Measurements from ENCODE around the gene SERHL2. TPM values are rescaled to one million over a fixed set of nuclear protein-coding genes. Genes with fewer than 3 reads are reported as not detected.

Gene SERHL2
- total RNA-seq, 1 experiment from 2014 or later, result 0.61 TPM

DNA sequence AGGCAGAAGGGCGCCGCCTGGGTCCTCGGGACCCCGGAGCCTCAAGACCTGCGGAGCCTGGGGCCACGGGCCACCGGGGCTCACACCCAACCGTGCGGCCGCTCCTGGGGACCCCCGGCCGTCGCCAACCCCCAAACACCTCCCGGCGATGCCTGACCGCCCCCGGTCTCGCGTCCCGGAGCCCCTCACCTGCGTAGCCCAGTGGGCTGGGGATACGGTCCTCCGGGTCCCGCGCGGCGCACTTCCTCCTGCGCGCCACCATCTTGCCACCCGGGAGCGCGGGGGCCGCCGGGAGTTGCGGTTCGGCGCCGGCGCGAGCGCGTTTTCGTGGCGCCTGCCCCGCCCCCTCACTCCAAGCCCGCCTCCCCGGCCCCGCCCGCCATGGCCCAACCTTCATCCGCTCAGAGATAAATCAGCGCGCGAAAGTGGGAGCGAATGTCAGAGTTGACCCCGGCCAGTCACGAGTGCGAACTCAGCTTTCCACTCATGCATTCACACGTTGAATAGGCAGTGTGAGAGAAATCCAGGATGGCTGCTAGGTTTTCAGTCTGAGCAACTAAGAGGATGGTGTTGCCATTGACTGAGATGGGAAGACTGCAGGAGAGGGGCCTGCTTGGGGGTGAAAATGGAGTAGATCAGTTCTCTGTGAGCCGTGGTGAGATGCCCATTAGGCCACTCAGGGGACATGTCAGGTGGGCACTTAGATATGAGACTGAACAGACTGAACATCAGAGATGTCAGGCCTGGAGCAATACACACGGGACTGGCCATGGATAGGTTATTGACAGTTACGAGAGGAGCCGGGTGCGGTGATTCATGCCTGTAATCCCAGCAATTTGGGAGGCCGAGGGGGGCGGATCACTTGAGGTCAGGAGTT lies 34.0 kb upstream of the SERHL2 start, which contains the start of gene RRP7A:
RRP7A (minus strand) TSS at position 272 of the 877 bp plus-strand sequence; CDS start at position 262, 10 bp downstream.
- Mint-ChIP-seq H3K27me3 (ENCODE audit: insufficient read depth, unreplicated experiment) (no peaks in the 10 kb centered on the region), H3K27ac (ENCODE audit: unreplicated experiment) (peak within 1 kb of the TSS; percentile 99), H3K4me1 (ENCODE audit: low read depth, unreplicated experiment) (peaks cover 17% of the 10 kb centered on the region), H3K36me3 (ENCODE audit: insufficient read depth, unreplicated experiment) (peaks cover 26% of the 10 kb centered on the region), H3K4me3 (ENCODE audit: unreplicated experiment) (peak within 1 kb of the TSS; percentile 100), H3K9me3 (ENCODE audit: unreplicated experiment) (no peaks in the 10 kb centered on the region)
- CTCF ChIA-PET, result no interaction called here
- Histone ChIP-seq H3K4me3 (ENCODE audit: low read depth, low read length) (peak within 1 kb of the TSS; percentile 62), H3K9me3 (no peaks in the 10 kb centered on the region), H3K4me1 (peaks cover 15% of the 10 kb centered on the region), H3K36me3 (ENCODE audit: control insufficient read depth, insufficient read depth, low read length) (no peaks in the 10 kb centered on the region; the same call in 1 of the 2 replicates), H3K27me3 (replicated peaks; ENCODE audit: control insufficient read depth, insufficient read depth, low read length) (no peaks in the 10 kb centered on the region)
- BruUV-seq (replicated peaks), result TSS peak; percentile 59
- intact Hi-C loops (cut with micrococcal nuclease; ENCODE audit: unreplicated experiment), result no loop called here
- peak; percentile 79 to 85 for DNase-seq
- POLR2A ChIA-PET, result no interaction called here
- TF ChIP-seq CTCF (IDR thresholded peaks at IDR 0.05; ENCODE audit: insufficient read depth in 1 of 2, low read depth in 1 of 2, low read length in 1 of 2, severe bottlenecking in 1 of 2, unreplicated experiment in 1 of 2), result no peak

- no peaks in the 10 kb centered on the region for H3K9me3 Mint-ChIP-seq (ENCODE audit: unreplicated experiment)
- Histone ChIP-seq H3K9me3 (no peaks in the 10 kb centered on the region), H3K27me3 (replicated peaks; ENCODE audit: control insufficient read depth, insufficient read depth, low read length) (no peaks in the 10 kb centered on the region), H3K36me3 (ENCODE audit: control insufficient read depth, insufficient read depth, low read length) (no peaks in the 10 kb centered on the region), H3K4me3 (ENCODE audit: low read depth, low read length) (no peak overlapping the region), H3K4me1 (peaks cover 15% of the 10 kb centered on the region)
- no TSS peak for BruUV-seq (replicated peaks)
- DNase-seq, result no peak
- peak overlapping the region; percentile 99 for H3K27ac Mint-ChIP-seq (ENCODE audit: unreplicated experiment)
- peaks cover 21% of the 10 kb centered on the region for H3K36me3 Mint-ChIP-seq (ENCODE audit: insufficient read depth, unreplicated experiment)
- POLR2A ChIA-PET, result no interaction called here
- peaks cover 17% of the 10 kb centered on the region for H3K4me1 Mint-ChIP-seq (ENCODE audit: low read depth, unreplicated experiment)
- intact Hi-C loops (cut with micrococcal nuclease; ENCODE audit: unreplicated experiment), result no loop called here
- peak overlapping the region; percentile 100 for H3K4me3 Mint-ChIP-seq (ENCODE audit: unreplicated experiment)
- TF ChIP-seq CTCF (IDR thresholded peaks at IDR 0.05; ENCODE audit: insufficient read depth in 1 of 2, low read depth in 1 of 2, low read length in 1 of 2, severe bottlenecking in 1 of 2, unreplicated experiment in 1 of 2), result no peak
- CTCF ChIA-PET, result no interaction called here
- H3K27me3 Mint-ChIP-seq (ENCODE audit: insufficient read depth, unreplicated experiment), result no peaks in the 10 kb centered on the region
These were observed 32.6 kb upstream of the SERHL2 start for GRCh38 chr22:42521228-42521546.

DNA sequence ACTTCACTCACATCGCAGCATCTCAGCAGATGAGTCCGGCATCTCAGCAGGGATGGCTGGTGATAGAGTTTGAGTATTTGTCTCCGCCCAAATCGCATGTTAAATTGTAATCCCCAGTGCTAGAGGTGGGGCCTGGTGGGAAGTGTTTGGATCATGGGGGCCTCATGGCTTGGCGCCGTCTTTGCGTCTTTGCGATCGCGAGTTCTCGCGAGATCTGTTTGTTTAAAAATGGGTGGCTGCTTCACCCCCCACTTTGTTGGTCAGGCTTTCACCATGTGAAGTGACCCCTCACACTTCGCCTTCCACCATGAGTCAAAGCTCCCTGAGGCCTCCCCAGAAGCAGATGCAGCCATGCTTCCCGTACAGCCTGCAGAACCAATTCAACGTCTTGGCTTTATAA lies 31.2 kb upstream of the SERHL2 start:
- DNase-seq, result no peak
- peaks cover 11% of the 10 kb centered on the region for H3K36me3 Mint-ChIP-seq (ENCODE audit: insufficient read depth, unreplicated experiment)
- H3K27ac Mint-ChIP-seq (ENCODE audit: unreplicated experiment), result no peak overlapping the region
- H3K9me3 Mint-ChIP-seq (ENCODE audit: unreplicated experiment), result no peaks in the 10 kb centered on the region
- no peaks in the 10 kb centered on the region for H3K27me3 Mint-ChIP-seq (ENCODE audit: insufficient read depth, unreplicated experiment)
- Histone ChIP-seq H3K36me3 (ENCODE audit: control insufficient read depth, insufficient read depth, low read length) (no peaks in the 10 kb centered on the region), H3K27me3 (replicated peaks; ENCODE audit: control insufficient read depth, insufficient read depth, low read length) (no peaks in the 10 kb centered on the region), H3K9me3 (no peaks in the 10 kb centered on the region), H3K4me1 (peaks cover 15% of the 10 kb centered on the region), H3K4me3 (ENCODE audit: low read depth, low read length) (no peak overlapping the region)
- peaks cover 24% of the 10 kb centered on the region for H3K4me1 Mint-ChIP-seq (ENCODE audit: low read depth, unreplicated experiment)
- intact Hi-C loops (cut with micrococcal nuclease; ENCODE audit: unreplicated experiment), result no loop called here
- no peak overlapping the region for H3K4me3 Mint-ChIP-seq (ENCODE audit: unreplicated experiment)
- ChIA-PET CTCF (interaction anchor here (0.6 kb wide), 1 partner anchor 40 kb away, joined by 4 read pairs; no protein-coding TSS in a partner anchor), POLR2A (no interaction called here)
- no TSS peak for BruUV-seq (replicated peaks)
- TF ChIP-seq CTCF (IDR thresholded peaks at IDR 0.05; ENCODE audit: insufficient read depth in 1 of 2, low read depth in 1 of 2, low read length in 1 of 2, severe bottlenecking in 1 of 2, unreplicated experiment in 1 of 2), result no peak
